GM12874 (cell line): ENCODE results near the gene SLC31A1.

Experiments
- TF ChIP-seq, protein P1 (sequence below): IDR thresholded peaks from 2 replicates; pipeline ENCODE4 v1.5.1; 2011; ENCODE audit warnings: low read depth, mild to moderate bottlenecking, control low read depth, low read length, moderate library complexity; ENCODE audit not compliant: insufficient read depth

SLC31A1 gene

DNA sequence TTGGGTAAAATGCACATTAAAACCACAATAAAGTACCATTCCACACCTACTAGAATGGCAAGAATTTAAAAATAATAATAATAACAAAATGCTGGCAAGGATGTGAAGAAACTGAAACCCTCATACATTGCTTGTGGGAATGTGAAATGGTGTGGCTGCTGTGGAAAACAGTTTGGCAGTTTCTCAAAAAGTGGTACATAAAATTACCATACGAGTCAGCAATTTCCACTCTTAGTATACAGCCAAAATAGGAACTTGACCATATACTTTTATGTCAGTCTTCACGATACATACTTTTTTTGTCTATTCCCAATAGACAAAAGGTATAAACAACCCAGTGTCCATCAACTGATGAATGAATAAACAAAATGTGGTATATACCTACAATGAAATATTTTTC lies 15.9 kb upstream of the SLC31A1 start:
- TF ChIP-seq, protein P1, sequence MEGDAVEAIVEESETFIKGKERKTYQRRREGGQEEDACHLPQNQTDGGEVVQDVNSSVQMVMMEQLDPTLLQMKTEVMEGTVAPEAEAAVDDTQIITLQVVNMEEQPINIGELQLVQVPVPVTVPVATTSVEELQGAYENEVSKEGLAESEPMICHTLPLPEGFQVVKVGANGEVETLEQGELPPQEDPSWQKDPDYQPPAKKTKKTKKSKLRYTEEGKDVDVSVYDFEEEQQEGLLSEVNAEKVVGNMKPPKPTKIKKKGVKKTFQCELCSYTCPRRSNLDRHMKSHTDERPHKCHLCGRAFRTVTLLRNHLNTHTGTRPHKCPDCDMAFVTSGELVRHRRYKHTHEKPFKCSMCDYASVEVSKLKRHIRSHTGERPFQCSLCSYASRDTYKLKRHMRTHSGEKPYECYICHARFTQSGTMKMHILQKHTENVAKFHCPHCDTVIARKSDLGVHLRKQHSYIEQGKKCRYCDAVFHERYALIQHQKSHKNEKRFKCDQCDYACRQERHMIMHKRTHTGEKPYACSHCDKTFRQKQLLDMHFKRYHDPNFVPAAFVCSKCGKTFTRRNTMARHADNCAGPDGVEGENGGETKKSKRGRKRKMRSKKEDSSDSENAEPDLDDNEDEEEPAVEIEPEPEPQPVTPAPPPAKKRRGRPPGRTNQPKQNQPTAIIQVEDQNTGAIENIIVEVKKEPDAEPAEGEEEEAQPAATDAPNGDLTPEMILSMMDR: no peak

DNA sequence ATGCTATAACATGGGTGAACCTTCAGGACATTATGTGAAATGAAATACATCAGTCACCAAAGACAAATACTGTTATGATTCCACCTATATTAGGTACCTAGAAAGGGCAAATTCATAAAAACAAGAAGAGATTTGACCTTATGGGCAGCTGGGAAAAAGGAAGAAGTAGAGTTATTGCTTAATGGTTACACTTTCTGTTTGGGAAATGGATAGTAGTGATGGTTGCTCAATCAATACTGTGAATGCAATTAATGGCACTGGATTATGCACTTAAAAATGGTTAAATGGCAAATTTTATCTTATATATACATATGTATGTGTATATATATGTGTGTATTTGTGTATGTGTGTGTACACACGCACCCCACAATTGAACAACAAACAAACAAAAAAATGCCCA lies 15.5 kb upstream of the SLC31A1 start:
- TF ChIP-seq, protein P1: no peak

DNA sequence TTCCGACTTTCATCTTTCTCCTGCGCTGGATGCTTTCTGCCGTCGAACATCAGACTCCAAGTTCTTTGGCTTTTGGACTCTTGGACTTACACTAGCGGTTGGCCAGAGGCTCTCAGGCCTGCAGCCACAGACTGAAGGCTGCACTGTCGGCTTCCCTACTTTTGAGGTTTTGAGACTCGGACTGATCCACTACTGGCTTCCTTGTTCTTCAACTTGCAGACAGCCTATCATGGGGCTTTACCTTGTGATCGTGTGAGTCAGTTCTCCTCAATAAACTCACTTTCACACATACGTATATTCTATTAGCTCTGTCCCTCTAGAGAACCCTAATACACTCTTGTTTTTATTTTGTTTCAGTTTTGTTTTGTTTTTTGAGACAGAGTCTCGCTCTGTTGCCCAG lies 10.5 kb upstream of the SLC31A1 start:
- TF ChIP-seq, protein P1: no peak

DNA sequence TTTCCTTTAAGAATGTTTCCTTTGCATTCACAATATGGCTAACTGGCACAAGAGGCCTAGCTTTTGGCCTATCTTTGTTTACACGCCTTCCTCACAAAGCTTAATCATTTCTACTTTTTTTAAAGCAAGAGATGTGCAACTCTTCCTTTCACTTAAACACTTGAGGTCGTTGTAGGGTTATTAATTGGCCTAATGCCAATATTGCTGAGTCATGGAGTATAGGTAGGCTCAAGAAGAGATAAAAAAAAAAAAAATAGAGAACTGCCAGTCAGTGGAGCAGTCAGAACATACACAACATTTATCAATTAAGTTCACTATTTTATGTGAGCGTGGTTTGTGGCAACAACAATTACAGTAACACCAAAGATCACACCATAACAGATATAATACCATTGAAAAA lies 6.2 kb upstream of the SLC31A1 start:
- TF ChIP-seq, protein P1: no peak

DNA sequence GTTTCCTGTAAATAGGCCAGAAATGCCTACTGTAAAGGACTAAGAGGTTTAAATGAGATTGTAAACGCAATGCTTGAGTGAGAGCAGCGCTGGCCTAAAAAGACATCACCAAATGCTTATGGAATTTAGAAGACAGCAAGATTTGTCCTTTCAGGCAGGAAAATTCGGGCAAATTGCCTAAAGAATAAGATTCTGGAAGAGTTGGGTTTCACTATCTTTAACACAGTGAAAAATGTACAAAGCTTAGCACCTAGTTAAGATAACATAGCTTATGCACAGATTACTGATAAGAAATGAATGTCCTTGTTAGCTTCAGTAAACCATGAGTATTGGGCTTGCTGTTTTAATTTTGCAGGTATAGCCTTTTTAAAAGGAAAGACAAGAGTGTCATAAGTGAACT lies 4.9 kb upstream of the SLC31A1 start:
- TF ChIP-seq, protein P1: no peak

DNA sequence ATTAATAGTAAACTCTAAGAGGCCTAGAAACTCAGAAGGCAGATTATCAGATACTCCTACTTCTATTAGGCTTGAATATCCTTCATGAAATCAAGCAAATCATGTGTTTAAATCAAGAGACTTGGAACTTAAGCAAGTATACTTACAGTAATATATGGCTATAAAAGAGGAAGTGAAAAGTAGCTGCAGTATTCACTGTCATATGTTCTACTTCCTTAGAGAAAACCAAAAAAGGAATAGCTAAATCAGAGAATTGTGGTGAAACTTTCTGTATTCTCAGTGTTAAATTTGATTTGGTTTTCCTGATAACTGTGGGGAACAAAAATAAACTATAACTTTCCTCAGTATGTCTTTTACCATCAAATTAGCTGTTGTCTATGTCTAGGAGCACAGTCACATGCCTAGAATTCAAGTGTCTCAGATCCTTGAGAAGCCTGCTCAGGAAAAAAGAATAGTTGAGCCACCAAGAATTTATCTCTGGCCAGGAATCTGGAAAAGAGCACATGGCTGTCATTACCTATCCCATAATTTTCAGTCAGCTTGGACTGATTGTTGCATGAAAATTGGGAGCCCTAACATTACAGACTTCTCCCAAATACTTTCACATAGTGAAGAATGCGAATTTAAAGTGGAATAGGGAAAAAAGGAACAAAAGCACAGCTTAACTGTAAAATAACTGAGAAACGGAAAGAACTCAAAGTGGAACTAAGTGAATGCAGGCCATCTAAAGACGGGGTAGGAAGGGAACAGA lies 2.0 kb upstream of the SLC31A1 start:
- TF ChIP-seq, protein P1: no peak

DNA sequence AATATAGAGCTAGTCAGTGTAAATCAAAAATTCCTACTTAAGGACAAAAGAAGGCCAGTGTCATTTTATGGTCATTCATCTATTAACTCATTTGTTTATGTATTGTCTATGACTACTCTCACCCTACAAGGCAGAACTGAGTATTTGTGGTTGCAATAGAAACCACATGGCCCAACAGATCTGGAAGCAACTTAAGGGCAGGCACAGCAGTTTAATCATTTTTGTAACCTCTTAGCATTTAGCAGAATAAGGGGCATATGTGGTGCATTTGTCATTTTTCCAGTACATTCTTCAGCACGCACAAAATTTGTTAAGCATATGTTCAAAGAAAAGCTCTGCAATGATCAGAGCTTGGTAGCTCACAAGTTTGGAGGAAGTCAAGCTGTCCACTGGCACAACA lies 1.4 kb upstream of the SLC31A1 start:
- TF ChIP-seq, protein P1: no peak
